GM19193 (cell line): Measurements from ENCODE around the gene FIG4.

Experiments used
- POLR2A ChIP-seq: IDR thresholded peaks from 4 replicates; pipeline ENCODE4 v1.6.1; 2011; ENCODE audit not compliant: insufficient read depth, insufficient read length; ENCODE audit errors: extremely low read depth

Gene FIG4

GRCh38 chr6:109852713-109853112, 161.6 kb downstream of the FIG4 start:
- TF ChIP-seq POLR2A: no peak

GRCh38 chr6:109853426-109853825, 162.3 kb downstream of the FIG4 start:
- no peak for TF ChIP-seq POLR2A

- TF ChIP-seq POLR2A: no peak
Observed at GRCh38 chr6:109853951-109854350, 162.9 kb downstream of the FIG4 start.

GRCh38 chr6:109854541-109855308, 163.6 kb downstream of the FIG4 start:
- no peak for TF ChIP-seq POLR2A

- TF ChIP-seq POLR2A: no peak
Observed at GRCh38 chr6:109861946-109862345, 170.8 kb downstream of the FIG4 start.

GRCh38 chr6:109864050-109864449, 173.0 kb downstream of the FIG4 start:
- no peak for TF ChIP-seq POLR2A

- no peak for TF ChIP-seq POLR2A
Observed at GRCh38 chr6:109865968-109866367, 174.9 kb downstream of the FIG4 start.

- no peak for TF ChIP-seq POLR2A
Observed at GRCh38 chr6:109867009-109867969, 176.2 kb downstream of the FIG4 start.

GRCh38 chr6:109867970-109868358, 176.9 kb downstream of the FIG4 start:
- TF ChIP-seq POLR2A: no peak

GRCh38 chr6:109870089-109870410, 179.0 kb downstream of the FIG4 start:
- no peak for TF ChIP-seq POLR2A

- no peak for TF ChIP-seq POLR2A
Observed at GRCh38 chr6:109872549-109872948, 181.5 kb downstream of the FIG4 start.

- no peak for TF ChIP-seq POLR2A
Observed at GRCh38 chr6:109872968-109873545, 182.0 kb downstream of the FIG4 start.

GRCh38 chr6:109874086-109874485, 183.0 kb downstream of the FIG4 start:
- TF ChIP-seq POLR2A: no peak

- no peak for TF ChIP-seq POLR2A
Observed at GRCh38 chr6:109874621-109875020, 183.5 kb downstream of the FIG4 start.
